Right atrium auricular region (tissue), 2 donors: ENCODE results near the gene CPEB2. TPM values are rescaled to one million over a fixed set of nuclear protein-coding genes. Genes with fewer than 3 reads are reported as not detected.

Source experiments
- DNase-seq: peaks from one replicate; pipeline ENCODE4 v3.0.0-alpha.2; 2019; ENCODE audit warnings: low spot score
- H3K27ac ChIP-seq, 2 donors: fragments of 200-600 bp; sonication (generic); 1 replicate in 1 of 2; 2 replicates in 1 of 2; pipeline ENCODE4 v1.5.1; 2016 to 2019
- H3K27me3 ChIP-seq, 2 donors: fragments of 200-600 bp; sonication (generic); one replicate each; pipeline versions ENCODE4 v1.5.1 to v1.6.0; 2017 to 2019
- H3K36me3 ChIP-seq: fragments of 200-600 bp; sonication (generic); one replicate; pipeline ENCODE4 v1.5.1; 2016
- H3K4me1 ChIP-seq, 2 donors: fragments of 200-600 bp; sonication (generic); one replicate each; pipeline versions ENCODE4 v1.5.1 to v1.6.0; 2017 to 2019
- H3K4me3 ChIP-seq, 2 donors: fragments of 200-600 bp; sonication (generic); 1 replicate in 1 of 2; 2 replicates in 1 of 2; pipeline ENCODE4 v1.5.1; 2017 to 2019; ENCODE audit warnings: mild to moderate bottlenecking in 1 of 2, moderate library complexity in 1 of 2
- H3K9me3 ChIP-seq, 2 donors: fragments of 200-600 bp; sonication (generic); one replicate each; pipeline ENCODE4 v1.5.1; 2019
- total RNA-seq, 2 donors: library from RNA; depleted of rRNA; stranded (reverse); fragments of >200 nt; gene quantifications; one replicate each; pipeline ENCODE4 v1.1.0, GENCODE V29; 2016
- TF ChIP-seq, protein P1 (sequence below), 2 donors: fragments of 200-600 bp; sonication (generic); IDR thresholded peaks; one replicate each; pipeline ENCODE4 v1.5.1; 2019; ENCODE audit warnings: antibody characterized with exemption in 2 of 2

The CPEB2 gene
- 10 to 100 TPM in 1 of 2 donors, 1 to 10 TPM in 1; 8.6 to 11.6 TPM for total RNA-seq

- Histone ChIP-seq H3K4me3 (peak within 1 kb of the TSS; percentile 93 to 97), H3K4me1 (peaks cover 0 to 16% of the 10 kb centered on the region in 2 donors)
- TF ChIP-seq, protein P1, sequence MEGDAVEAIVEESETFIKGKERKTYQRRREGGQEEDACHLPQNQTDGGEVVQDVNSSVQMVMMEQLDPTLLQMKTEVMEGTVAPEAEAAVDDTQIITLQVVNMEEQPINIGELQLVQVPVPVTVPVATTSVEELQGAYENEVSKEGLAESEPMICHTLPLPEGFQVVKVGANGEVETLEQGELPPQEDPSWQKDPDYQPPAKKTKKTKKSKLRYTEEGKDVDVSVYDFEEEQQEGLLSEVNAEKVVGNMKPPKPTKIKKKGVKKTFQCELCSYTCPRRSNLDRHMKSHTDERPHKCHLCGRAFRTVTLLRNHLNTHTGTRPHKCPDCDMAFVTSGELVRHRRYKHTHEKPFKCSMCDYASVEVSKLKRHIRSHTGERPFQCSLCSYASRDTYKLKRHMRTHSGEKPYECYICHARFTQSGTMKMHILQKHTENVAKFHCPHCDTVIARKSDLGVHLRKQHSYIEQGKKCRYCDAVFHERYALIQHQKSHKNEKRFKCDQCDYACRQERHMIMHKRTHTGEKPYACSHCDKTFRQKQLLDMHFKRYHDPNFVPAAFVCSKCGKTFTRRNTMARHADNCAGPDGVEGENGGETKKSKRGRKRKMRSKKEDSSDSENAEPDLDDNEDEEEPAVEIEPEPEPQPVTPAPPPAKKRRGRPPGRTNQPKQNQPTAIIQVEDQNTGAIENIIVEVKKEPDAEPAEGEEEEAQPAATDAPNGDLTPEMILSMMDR (IDR thresholded peaks at IDR 0.05): no peak
Observed at GRCh38 chr4:15001869-15002658, at the start of gene CPEB2. Gene CPEB2 (plus strand): TSS chr4:15002481. CDS start chr4:15002674, 193 bp downstream.

DNA sequence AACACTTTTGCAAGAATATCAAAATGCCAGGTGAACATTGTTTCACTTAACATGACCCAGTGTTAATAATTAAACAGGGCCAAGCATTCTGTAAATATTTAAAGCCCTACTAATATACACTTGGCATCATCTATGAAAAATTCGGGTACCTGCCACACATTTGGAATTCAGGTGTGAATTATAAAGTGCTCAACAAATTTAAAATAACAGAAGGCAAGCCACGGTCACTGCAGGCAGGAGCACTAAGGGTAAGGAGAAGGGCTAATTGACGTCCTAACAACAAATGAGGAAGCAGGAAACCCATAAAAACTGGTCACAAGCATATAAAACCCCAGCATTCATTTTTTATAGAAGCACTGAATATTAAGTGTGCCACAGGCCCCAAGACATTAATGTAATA lies 43.8 kb upstream of the CPEB2 start:
- H3K27ac ChIP-seq: no peak overlapping the region
- DNase-seq: no peak
- TF ChIP-seq, protein P1 (IDR thresholded peaks at IDR 0.05): no peak
- H3K27me3 ChIP-seq: no peaks in the 10 kb centered on the region
- H3K4me3 ChIP-seq: no peak overlapping the region
- no peaks in the 10 kb centered on the region for H3K36me3 ChIP-seq
- H3K4me1 ChIP-seq: no peaks in the 10 kb centered on the region
- no peaks in the 10 kb centered on the region for H3K9me3 ChIP-seq

More at GRCh38 chr4:15001869-15002658, at the start of gene CPEB2:
- no peaks in the 10 kb centered on the region for H3K36me3 ChIP-seq
- H3K27me3 ChIP-seq: no peaks in the 10 kb centered on the region
- H3K9me3 ChIP-seq: no peaks in the 10 kb centered on the region
- peak; percentile 96 for DNase-seq
- H3K27ac ChIP-seq: peak within 1 kb of the TSS; percentile 100

GRCh38 chr4:14961292-14961691 lies 41.0 kb upstream of the CPEB2 start:
- H3K36me3 ChIP-seq: no peaks in the 10 kb centered on the region
- no peaks in the 10 kb centered on the region for H3K27me3 ChIP-seq
- no peaks in the 10 kb centered on the region for H3K4me1 ChIP-seq
- H3K9me3 ChIP-seq: no peaks in the 10 kb centered on the region
- TF ChIP-seq, protein P1 (IDR thresholded peaks at IDR 0.05): no peak
- no peak overlapping the region for H3K27ac ChIP-seq
- H3K4me3 ChIP-seq: no peak overlapping the region
- DNase-seq: no peak

DNA sequence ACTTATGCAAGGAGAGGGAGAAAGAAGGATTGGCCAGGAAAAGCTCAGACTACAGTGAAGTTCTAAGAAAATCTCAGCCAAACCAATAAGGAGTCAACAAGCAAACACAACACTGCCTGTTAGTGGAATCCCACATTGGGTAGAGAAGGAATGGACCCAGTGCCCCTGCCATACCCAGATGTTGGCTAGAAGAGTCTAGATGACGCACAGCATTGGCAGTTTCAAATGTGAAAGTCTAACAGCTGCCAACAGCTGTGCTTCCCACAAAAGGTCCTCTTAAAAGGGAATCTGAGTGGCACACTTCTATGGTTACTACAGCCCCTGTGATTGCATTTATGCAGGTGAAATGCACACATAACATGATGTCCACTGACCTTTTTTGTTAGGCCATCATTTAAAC lies 37.2 kb upstream of the CPEB2 start:
- H3K4me1 ChIP-seq: no peaks in the 10 kb centered on the region
- no peak overlapping the region for H3K4me3 ChIP-seq
- H3K9me3 ChIP-seq: no peaks in the 10 kb centered on the region
- H3K36me3 ChIP-seq: no peaks in the 10 kb centered on the region
- H3K27me3 ChIP-seq: no peaks in the 10 kb centered on the region
- no peak for DNase-seq
- TF ChIP-seq, protein P1 (IDR thresholded peaks at IDR 0.05): no peak
- H3K27ac ChIP-seq: no peak overlapping the region

DNA sequence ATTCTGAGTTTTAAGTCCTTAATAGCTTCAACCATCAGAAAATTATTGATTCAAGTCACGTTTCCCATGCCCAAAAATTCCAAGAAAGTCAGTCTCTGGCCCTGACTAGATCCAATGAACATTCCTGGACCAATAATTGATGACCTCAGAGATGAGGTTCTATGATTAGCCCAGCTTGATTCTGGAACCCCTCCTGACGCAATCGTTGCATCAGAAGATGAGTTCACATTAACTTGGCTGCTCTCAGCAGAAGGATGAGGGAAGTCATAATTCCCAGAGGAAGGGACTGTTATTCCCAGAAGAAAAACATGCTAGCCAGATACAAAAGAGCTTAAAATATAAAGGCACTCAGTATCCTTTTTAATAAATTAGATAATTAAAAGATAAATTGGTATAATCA lies 34.3 kb upstream of the CPEB2 start:
- no peak for DNase-seq
- Histone ChIP-seq H3K4me1 (no peaks in the 10 kb centered on the region), H3K27ac (no peak overlapping the region), H3K36me3 (no peaks in the 10 kb centered on the region), H3K4me3 (no peak overlapping the region), H3K9me3 (peaks cover 0 to under 1% of the 10 kb centered on the region in 2 donors), H3K27me3 (no peaks in the 10 kb centered on the region)
- TF ChIP-seq, protein P1 (IDR thresholded peaks at IDR 0.05): no peak
